ENCODE data around the gene RING1.

The RING1 gene

GRCh38 chr6:33203443-33204164 is 4.7 kb upstream of the RING1 start:
- peaks cover 30% of the 10 kb centered on the region for H3K27me3 ChIP-seq (ENCODE audit: control insufficient read depth, insufficient read depth, low read length)

DNA sequence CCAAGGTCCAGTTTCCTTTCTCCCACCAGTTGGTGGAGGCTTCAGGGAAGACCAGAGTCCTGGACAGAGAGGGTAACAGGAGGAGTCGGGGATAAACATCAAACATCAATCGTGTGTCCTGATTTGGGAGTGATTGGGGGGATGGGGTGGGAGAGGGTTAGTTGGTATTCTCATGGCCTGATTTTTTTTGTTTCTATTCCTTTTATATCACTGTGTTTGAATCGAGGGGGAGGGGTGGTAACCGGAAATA is 4.2 kb upstream of the RING1 start:
- Histone ChIP-seq H3K4me3 (ENCODE audit: low read depth, low read length) (peak overlapping the region; percentile 90; the same call in 1 of the 2 replicates), H3K4me1 (ENCODE audit: control insufficient read depth, insufficient read depth, low read length) (peaks cover 19% of the 10 kb centered on the region), H3K9ac (ENCODE audit: low read depth, low read length) (no peak overlapping the region), H3K27ac (ENCODE audit: low read depth, low read length) (peak overlapping the region; percentile 15), H3K9me3 (ENCODE audit: control insufficient read depth, insufficient read depth, low read length) (no peaks in the 10 kb centered on the region), H3K36me3 (ENCODE audit: control insufficient read depth, insufficient read depth, low read length) (peaks cover 21% of the 10 kb centered on the region), H3K27me3 (ENCODE audit: control insufficient read depth, insufficient read depth, low read length) (peaks cover 30% of the 10 kb centered on the region)

More at GRCh38 chr6:33203443-33204164, 4.7 kb upstream of the RING1 start:
- H3K36me3 ChIP-seq (ENCODE audit: control insufficient read depth, insufficient read depth, low read length), result peaks cover 21% of the 10 kb centered on the region
- peak overlapping the region; percentile 90; the same call in 1 of the 2 replicates for H3K4me3 ChIP-seq (ENCODE audit: low read depth, low read length)
- no peaks in the 10 kb centered on the region for H3K9me3 ChIP-seq (ENCODE audit: control insufficient read depth, insufficient read depth, low read length)
- H3K4me1 ChIP-seq (ENCODE audit: control insufficient read depth, insufficient read depth, low read length), result peaks cover 16% of the 10 kb centered on the region
- H3K9ac ChIP-seq (ENCODE audit: low read depth, low read length), result no peak overlapping the region
- H3K27ac ChIP-seq (ENCODE audit: low read depth, low read length), result peak overlapping the region; percentile 15

- Histone ChIP-seq H3K4me1 (ENCODE audit: control insufficient read depth, insufficient read depth, low read length) (peaks cover 19% of the 10 kb centered on the region), H3K27ac (ENCODE audit: low read depth, low read length) (peak within 1 kb of the TSS; percentile 54), H3K9me3 (ENCODE audit: control insufficient read depth, insufficient read depth, low read length) (no peaks in the 10 kb centered on the region)
Measured at GRCh38 chr6:33204415-33205190, 3.7 kb upstream of the RING1 start, which contains the start of gene HSD17B8. HSD17B8 (plus strand) TSS chr6:33204655; CDS start chr6:33204669, 14 bp downstream.

DNA sequence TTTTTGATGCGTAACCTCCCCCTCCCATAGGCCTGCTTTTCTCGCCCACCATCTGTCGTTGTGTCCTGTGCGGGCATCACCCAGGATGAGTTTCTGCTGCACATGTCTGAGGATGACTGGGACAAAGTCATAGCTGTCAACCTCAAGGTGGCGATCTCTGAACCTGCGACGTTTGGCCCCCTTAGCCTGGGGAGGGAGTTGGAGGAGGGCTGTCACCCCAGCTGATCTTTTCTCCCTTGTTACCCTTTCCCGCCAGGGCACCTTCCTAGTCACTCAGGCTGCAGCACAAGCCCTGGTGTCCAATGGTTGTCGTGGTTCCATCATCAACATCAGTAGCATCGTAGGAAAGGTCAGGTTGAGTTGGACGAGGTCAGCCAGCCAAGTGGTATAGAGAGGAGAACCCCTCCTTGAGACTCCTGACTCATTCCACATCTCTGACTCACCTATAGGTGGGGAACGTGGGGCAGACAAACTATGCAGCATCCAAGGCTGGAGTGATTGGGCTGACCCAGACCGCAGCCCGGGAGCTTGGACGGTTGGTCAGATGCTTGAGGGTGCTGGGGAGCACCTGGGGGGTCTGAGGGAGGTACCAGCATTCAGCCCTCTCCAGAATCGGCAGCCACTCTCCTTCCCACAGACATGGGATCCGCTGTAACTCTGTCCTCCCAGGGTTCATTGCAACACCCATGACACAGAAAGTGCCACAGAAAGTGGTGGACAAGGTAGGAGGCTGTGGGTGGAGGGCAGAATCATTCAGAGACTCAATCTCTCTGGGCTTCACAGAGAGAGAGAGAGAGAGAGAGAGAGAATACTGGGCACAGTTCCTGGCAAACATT is 2.9 kb upstream of the RING1 start:
- H3K4me1 ChIP-seq (ENCODE audit: control insufficient read depth, insufficient read depth, low read length), result peaks cover 19% of the 10 kb centered on the region

More at GRCh38 chr6:33204415-33205190, 3.7 kb upstream of the RING1 start, which contains the start of gene HSD17B8:
- H3K27me3 ChIP-seq (ENCODE audit: control insufficient read depth, insufficient read depth, low read length), result peaks cover 30% of the 10 kb centered on the region
- H3K4me3 ChIP-seq (ENCODE audit: low read depth, low read length), result peak within 1 kb of the TSS; percentile 90
- H3K36me3 ChIP-seq (ENCODE audit: control insufficient read depth, insufficient read depth, low read length), result peaks cover 24% of the 10 kb centered on the region
- H3K9ac ChIP-seq (ENCODE audit: low read depth, low read length), result peak within 1 kb of the TSS; percentile 50; the same call in 1 of the 2 replicates

GRCh38 chr6:33206027-33206863 is 2.1 kb upstream of the RING1 start:
- no peak overlapping the region for H3K27ac ChIP-seq (ENCODE audit: low read depth, low read length)
- no peaks in the 10 kb centered on the region for H3K9me3 ChIP-seq (ENCODE audit: control insufficient read depth, insufficient read depth, low read length)
- no peak overlapping the region for H3K9ac ChIP-seq (ENCODE audit: low read depth, low read length)
- H3K4me1 ChIP-seq (ENCODE audit: control insufficient read depth, insufficient read depth, low read length), result peaks cover 19% of the 10 kb centered on the region
- H3K36me3 ChIP-seq (ENCODE audit: control insufficient read depth, insufficient read depth, low read length), result peaks cover 37% of the 10 kb centered on the region
- no peak overlapping the region for H3K4me3 ChIP-seq (ENCODE audit: low read depth, low read length)
- H3K27me3 ChIP-seq (ENCODE audit: control insufficient read depth, insufficient read depth, low read length), result peaks cover 39% of the 10 kb centered on the region

More for the DNA sequence above, 2.9 kb upstream of the RING1 start:
- Histone ChIP-seq H3K9ac (ENCODE audit: low read depth, low read length) (no peak overlapping the region), H3K4me3 (ENCODE audit: low read depth, low read length) (peak overlapping the region; percentile 90), H3K27ac (ENCODE audit: low read depth, low read length) (peak overlapping the region; percentile 54), H3K36me3 (ENCODE audit: control insufficient read depth, insufficient read depth, low read length) (peaks cover 32% of the 10 kb centered on the region), H3K27me3 (ENCODE audit: control insufficient read depth, insufficient read depth, low read length) (peaks cover 33% of the 10 kb centered on the region), H3K9me3 (ENCODE audit: control insufficient read depth, insufficient read depth, low read length) (no peaks in the 10 kb centered on the region)

- Histone ChIP-seq H3K4me3 (ENCODE audit: low read depth, low read length) (peak overlapping the region; percentile 91; the same call in 1 of the 2 replicates), H3K36me3 (ENCODE audit: control insufficient read depth, insufficient read depth, low read length) (peaks cover 37% of the 10 kb centered on the region), H3K9ac (ENCODE audit: low read depth, low read length) (no peak overlapping the region), H3K27ac (ENCODE audit: low read depth, low read length) (no peak overlapping the region), H3K27me3 (ENCODE audit: control insufficient read depth, insufficient read depth, low read length) (peaks cover 46% of the 10 kb centered on the region), H3K9me3 (ENCODE audit: control insufficient read depth, insufficient read depth, low read length) (no peaks in the 10 kb centered on the region), H3K4me1 (ENCODE audit: control insufficient read depth, insufficient read depth, low read length) (peaks cover 17% of the 10 kb centered on the region)
Measured at GRCh38 chr6:33206864-33207551, 1.3 kb upstream of the RING1 start.

- Histone ChIP-seq H3K9me3 (ENCODE audit: control insufficient read depth, insufficient read depth, low read length) (no peaks in the 10 kb centered on the region), H3K9ac (ENCODE audit: low read depth, low read length) (0 out of 2 replicates have a peak overlapping the region, but pooled peaks have one; percentile 30), H3K36me3 (ENCODE audit: control insufficient read depth, insufficient read depth, low read length) (peaks cover 33% of the 10 kb centered on the region), H3K4me1 (ENCODE audit: control insufficient read depth, insufficient read depth, low read length) (peaks cover 23% of the 10 kb centered on the region), H3K4me3 (ENCODE audit: low read depth, low read length) (peak overlapping the region; percentile 91), H3K27ac (ENCODE audit: low read depth, low read length) (no peak overlapping the region), H3K27me3 (ENCODE audit: control insufficient read depth, insufficient read depth, low read length) (peaks cover 52% of the 10 kb centered on the region)
Measured at GRCh38 chr6:33207552-33208090, 679 bp upstream of the RING1 start.

- H3K4me1 ChIP-seq (ENCODE audit: control insufficient read depth, insufficient read depth, low read length), result peaks cover 23% of the 10 kb centered on the region
Measured at GRCh38 chr6:33209856-33210255, 1.6 kb downstream of the RING1 start.

GRCh38 chr6:33211136-33211535 is 2.8 kb downstream of the RING1 start:
- Histone ChIP-seq H3K9ac (ENCODE audit: low read depth, low read length) (no peak overlapping the region), H3K27ac (ENCODE audit: low read depth, low read length) (no peak overlapping the region), H3K4me3 (ENCODE audit: low read depth, low read length) (no peak overlapping the region), H3K36me3 (ENCODE audit: control insufficient read depth, insufficient read depth, low read length) (peaks cover 20% of the 10 kb centered on the region), H3K9me3 (ENCODE audit: control insufficient read depth, insufficient read depth, low read length) (no peaks in the 10 kb centered on the region), H3K4me1 (ENCODE audit: control insufficient read depth, insufficient read depth, low read length) (peaks cover 22% of the 10 kb centered on the region), H3K27me3 (ENCODE audit: control insufficient read depth, insufficient read depth, low read length) (peaks cover 75% of the 10 kb centered on the region)

More at GRCh38 chr6:33209856-33210255, 1.6 kb downstream of the RING1 start:
- Histone ChIP-seq H3K27me3 (ENCODE audit: control insufficient read depth, insufficient read depth, low read length) (peaks cover 74% of the 10 kb centered on the region), H3K36me3 (ENCODE audit: control insufficient read depth, insufficient read depth, low read length) (peaks cover 20% of the 10 kb centered on the region), H3K9me3 (ENCODE audit: control insufficient read depth, insufficient read depth, low read length) (no peaks in the 10 kb centered on the region), H3K27ac (ENCODE audit: low read depth, low read length) (no peak overlapping the region), H3K4me3 (ENCODE audit: low read depth, low read length) (no peak overlapping the region), H3K9ac (ENCODE audit: low read depth, low read length) (no peak overlapping the region)

All from HUES48 (cell line).